Measurements from ENCODE around the gene OR10C1.

The OR10C1 gene

GRCh38 chr6:29477923-29478450 is 38.9 kb downstream of the OR10C1 start:
- DNase-seq (ENCODE audit: low read depth), result no peak

- no peak for DNase-seq (ENCODE audit: low read depth)
These were observed 39.6 kb downstream of the OR10C1 start for GRCh38 chr6:29478740-29479139.

DNA sequence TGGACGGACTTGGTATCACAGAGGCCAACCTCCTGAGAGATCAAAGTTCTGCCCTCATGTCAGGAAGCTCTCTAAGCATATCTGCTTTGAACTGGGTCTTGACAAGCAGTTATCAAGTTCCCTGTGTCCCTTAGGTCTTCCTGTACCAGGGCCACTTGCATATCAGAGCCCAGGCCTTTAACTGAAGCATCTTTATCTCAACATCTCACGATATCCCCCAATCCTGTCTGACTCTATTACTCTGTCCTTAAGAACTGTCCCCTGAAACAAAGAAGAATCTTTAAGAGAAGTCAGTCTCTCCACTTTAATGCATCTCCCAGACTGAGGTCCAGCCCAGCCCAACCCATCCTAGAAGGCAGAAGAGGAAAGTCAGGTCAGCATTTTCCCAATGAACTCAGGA is 40.5 kb downstream of the OR10C1 start:
- DNase-seq (ENCODE audit: low read depth), result no peak

DNA sequence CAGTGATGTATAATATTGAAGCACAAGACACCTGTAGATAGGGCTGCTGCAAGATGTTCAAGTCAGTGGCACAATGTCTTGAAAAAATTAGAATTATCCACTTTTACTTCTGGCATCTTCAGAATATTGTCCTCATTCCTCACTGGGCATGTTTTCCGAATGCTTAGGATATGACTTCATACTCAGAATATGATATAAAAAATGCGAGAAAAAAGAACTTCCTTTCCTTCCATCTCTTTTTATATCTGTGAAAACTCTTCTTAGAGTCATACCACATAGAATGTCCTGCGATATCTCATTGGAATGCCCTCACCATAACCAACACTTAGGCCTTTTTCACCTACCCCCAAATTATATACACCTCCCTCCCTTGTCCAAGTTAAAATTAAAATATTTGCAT is 44.1 kb downstream of the OR10C1 start:
- no peak for DNase-seq (ENCODE audit: low read depth)

- no peak for DNase-seq (ENCODE audit: low read depth)
These were observed 44.6 kb downstream of the OR10C1 start for GRCh38 chr6:29483735-29484134.

DNA sequence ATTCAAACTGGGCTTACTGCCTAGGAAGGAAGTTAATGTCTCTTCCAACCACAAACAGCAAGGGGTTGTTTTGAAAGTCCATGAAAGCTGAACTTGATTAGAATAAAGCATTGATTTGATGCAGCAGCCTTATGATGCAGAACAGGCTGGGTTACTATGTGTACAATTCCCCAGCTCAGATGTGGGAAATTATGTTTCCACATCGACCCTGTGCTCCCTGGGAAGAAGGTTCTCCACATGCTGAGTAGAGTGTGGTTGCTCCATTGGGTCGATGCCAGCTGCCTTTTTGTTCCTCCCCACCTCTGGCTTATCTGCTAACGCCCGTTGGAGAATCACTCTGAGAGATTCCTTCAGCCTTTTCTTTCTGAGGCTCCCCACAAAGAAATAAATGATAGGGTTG is 47.5 kb downstream of the OR10C1 start:
- DNase-seq (ENCODE audit: low read depth), result no peak

DNA sequence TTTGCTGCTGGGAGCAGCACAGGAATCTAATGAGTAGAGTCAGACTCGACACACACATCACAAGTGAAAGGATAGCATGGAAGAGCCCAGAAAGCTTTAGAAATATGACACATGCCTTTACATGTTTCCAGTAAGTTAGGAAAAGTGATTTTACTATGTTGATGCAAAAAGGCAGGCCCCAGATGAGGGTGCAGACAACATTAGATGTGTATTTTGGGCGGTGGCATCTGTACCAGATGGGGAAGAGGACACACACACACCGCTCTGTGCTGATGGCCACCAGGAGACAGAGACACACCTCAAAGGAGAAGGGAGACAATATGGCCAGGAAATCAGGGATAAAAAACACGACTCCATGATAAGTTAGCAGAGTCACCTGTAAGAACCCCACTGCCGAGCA is 48.0 kb downstream of the OR10C1 start:
- no peak for DNase-seq (ENCODE audit: low read depth)

DNA sequence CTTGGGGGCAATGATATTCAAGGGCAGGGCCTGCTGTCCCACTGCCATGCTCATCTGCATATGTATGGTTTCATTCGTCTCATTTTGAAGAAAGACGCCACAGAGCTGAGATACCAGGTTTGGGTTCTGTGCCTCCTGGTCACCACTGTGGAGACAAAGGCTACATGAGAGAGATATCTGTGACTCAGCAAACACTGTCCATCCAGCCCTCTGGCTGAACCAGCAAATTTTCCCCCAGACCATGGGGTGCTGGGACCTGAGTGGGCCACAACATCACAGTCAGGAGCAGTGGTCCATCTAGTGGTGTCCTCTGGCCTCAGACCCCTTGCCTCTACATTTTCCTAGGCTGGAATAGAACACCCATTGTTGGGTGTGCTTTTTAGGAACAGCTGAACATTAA is 48.6 kb downstream of the OR10C1 start, which contains the start of gene MAS1L:
TSS of gene MAS1L (minus strand) at position 297 of the 400 bp plus-strand sequence. CDS start at position 243, 54 bp downstream.
- no peak for DNase-seq (ENCODE audit: low read depth)

DNA sequence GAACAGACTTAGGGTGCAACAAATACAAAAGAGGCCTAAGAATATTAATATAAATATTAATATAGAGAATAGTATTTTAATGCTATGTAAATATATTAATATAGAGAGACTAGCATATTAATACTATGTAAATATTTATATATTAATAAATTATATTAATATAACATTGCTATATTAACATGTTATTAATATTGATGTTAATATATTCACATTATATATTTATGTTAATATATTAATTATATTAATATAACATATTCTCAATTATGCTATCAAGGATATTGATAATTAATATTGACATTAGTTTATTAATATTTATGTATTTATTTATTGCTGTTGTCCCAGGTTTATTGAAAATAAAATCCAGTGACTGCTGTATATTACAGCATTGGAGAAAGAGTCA is 49.8 kb downstream of the OR10C1 start:
- DNase-seq (ENCODE audit: low read depth), result no peak

- DNase-seq (ENCODE audit: low read depth), result no peak
These were observed 50.2 kb downstream of the OR10C1 start for GRCh38 chr6:29489286-29489685.

DNA sequence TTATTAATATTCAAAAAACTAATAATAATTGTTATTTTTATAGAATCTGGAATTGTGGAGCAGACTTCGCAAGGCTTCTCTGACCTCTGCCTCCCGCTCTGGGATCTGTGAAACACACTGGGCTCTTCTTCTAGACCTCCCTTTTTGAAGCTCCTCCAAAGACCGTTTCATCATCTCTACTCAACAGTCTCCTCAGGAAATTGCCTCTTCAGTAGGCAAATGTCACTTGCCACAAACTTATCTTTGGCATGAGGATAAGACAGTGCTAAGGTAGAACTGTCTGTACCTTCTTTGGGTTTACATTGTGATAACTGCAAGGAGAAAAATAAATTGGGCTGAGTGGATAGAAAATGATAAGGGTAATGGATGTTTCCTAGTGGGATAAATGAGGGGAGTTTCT is 50.9 kb downstream of the OR10C1 start:
- DNase-seq (ENCODE audit: low read depth), result no peak

DNA sequence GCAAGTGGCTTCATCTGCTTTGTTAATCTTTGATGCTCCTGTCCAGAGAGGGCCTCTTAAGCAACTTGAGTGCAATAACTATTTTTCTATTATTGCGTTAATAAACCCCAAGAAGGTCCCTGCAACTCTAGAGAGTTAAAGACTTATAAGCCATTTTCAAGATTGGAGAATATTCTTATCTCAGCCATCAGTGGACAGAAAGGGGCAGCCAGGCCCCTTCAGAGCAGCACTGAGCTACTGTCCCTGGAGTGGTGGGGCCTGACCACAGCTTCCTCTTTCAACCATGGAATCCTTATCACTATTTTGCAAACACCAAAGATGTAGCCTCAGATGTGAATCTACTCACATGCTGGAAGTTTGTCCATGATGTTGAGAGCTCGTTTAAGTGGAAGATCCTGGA is 51.4 kb downstream of the OR10C1 start:
- DNase-seq (ENCODE audit: low read depth), result no peak
